DOHH2 (cell line): Measurements from ENCODE around the gene ARL15.

Experiments used
- H3F3A ChIP-seq: fragments of 200-600 bp; sonication (generic), shearing (Covaris generic); 2 replicates; pipeline ENCODE4 v1.6.0; 2016; ENCODE audit warnings: antibody characterized with exemption, mild to moderate bottlenecking; ENCODE audit not compliant: control insufficient read depth, insufficient read depth
- H3K27ac ChIP-seq: fragments of 200-600 bp; sonication (generic); 2 replicates; pipeline ENCODE4 v1.5.1; 2014; ENCODE audit warnings: low read depth, mild to moderate bottlenecking, low read length, moderate library complexity
- H3K27me3 ChIP-seq: fragments of 200-600 bp; sonication (generic); 2 replicates; pipeline ENCODE4 v1.6.1; 2014; ENCODE audit warnings: mild to moderate bottlenecking, low read length, mixed read lengths; ENCODE audit not compliant: control insufficient read depth
- H3K36me3 ChIP-seq: fragments of 200-600 bp; sonication (generic); 2 replicates; pipeline ENCODE4 v1.6.1; 2014; ENCODE audit warnings: mild to moderate bottlenecking, low read length, moderate library complexity, mixed read lengths; ENCODE audit not compliant: control insufficient read depth
- H3K4me1 ChIP-seq: fragments of 200-600 bp; sonication (generic); 2 replicates; pipeline ENCODE4 v1.6.1; 2014; ENCODE audit warnings: mild to moderate bottlenecking, low read length, mixed read lengths; ENCODE audit not compliant: control insufficient read depth
- H3K4me2 ChIP-seq: fragments of 200-600 bp; sonication (generic); 2 replicates; pipeline ENCODE4 v1.6.0; 2014; ENCODE audit warnings: mild to moderate bottlenecking, low read length, moderate library complexity
- H3K4me3 ChIP-seq: fragments of 200-600 bp; sonication (generic); 2 replicates; pipeline ENCODE4 v1.5.1; 2014; ENCODE audit warnings: mild to moderate bottlenecking, low read length, mixed read lengths
- H3K79me2 ChIP-seq: fragments of 200-600 bp; sonication (generic); 2 replicates; pipeline ENCODE4 v1.6.1; 2014; ENCODE audit warnings: mild to moderate bottlenecking, low read length, mixed read lengths; ENCODE audit not compliant: control insufficient read depth
- H3K9me2 ChIP-seq: fragments of 200-600 bp; sonication (generic); replicated peaks from 2 replicates; pipeline ENCODE4 v1.6.1; 2014; ENCODE audit warnings: mild to moderate bottlenecking, low read length, mixed read lengths; ENCODE audit not compliant: control insufficient read depth
- H3K9me3 ChIP-seq: fragments of 200-600 bp; sonication (generic); 2 replicates; pipeline ENCODE4 v1.6.1; 2014; ENCODE audit warnings: antibody characterized with exemption, low read length, mixed read lengths; ENCODE audit not compliant: control insufficient read depth, insufficient read depth
- H4K20me1 ChIP-seq: fragments of 200-600 bp; sonication (generic); 2 replicates; pipeline ENCODE4 v1.6.0; 2014; ENCODE audit warnings: low read depth, mild to moderate bottlenecking, antibody characterized with exemption, low read length, moderate library complexity; ENCODE audit not compliant: control insufficient read depth, insufficient read depth
- EZH2phosphoT487 ChIP-seq: fragments of 200-600 bp; sonication (generic); IDR thresholded peaks from 2 replicates; pipeline ENCODE4 v1.6.1; 2017; ENCODE audit warnings: borderline replicate concordance, mild to moderate bottlenecking, antibody characterized with exemption, low read length, moderate library complexity, mixed read lengths
- TF ChIP-seq, protein P1 (sequence below): fragments of 200-600 bp; sonication (generic); IDR thresholded peaks from one replicate; pipeline ENCODE4 v1.5.1; 2014; ENCODE audit warnings: antibody characterized with exemption, mild to moderate bottlenecking, low read depth, low read length; ENCODE audit not compliant: poor library complexity, severe bottlenecking

The ARL15 gene

GRCh38 chr5:53997736-53998627 lies 312.4 kb downstream of the ARL15 start:
- H3K79me2 ChIP-seq: no peaks in the 10 kb centered on the region
- no peak overlapping the region for H3K27ac ChIP-seq

GRCh38 chr5:53996008-53996407 lies 314.4 kb downstream of the ARL15 start:
- Histone ChIP-seq H3K27ac (no peak overlapping the region), H3K36me3 (no peaks in the 10 kb centered on the region), H3K4me1 (no peaks in the 10 kb centered on the region), H3K4me3 (no peak overlapping the region), H3K9me3 (no peaks in the 10 kb centered on the region), H3K9me2 (no peaks in the 10 kb centered on the region), H3K27me3 (no peaks in the 10 kb centered on the region), H4K20me1 (no peaks in the 10 kb centered on the region), H3F3A (no peaks in the 10 kb centered on the region), H3K4me2 (no peak overlapping the region), H3K79me2 (no peaks in the 10 kb centered on the region)
- TF ChIP-seq EZH2phosphoT487: no peak
- TF ChIP-seq, protein P1, sequence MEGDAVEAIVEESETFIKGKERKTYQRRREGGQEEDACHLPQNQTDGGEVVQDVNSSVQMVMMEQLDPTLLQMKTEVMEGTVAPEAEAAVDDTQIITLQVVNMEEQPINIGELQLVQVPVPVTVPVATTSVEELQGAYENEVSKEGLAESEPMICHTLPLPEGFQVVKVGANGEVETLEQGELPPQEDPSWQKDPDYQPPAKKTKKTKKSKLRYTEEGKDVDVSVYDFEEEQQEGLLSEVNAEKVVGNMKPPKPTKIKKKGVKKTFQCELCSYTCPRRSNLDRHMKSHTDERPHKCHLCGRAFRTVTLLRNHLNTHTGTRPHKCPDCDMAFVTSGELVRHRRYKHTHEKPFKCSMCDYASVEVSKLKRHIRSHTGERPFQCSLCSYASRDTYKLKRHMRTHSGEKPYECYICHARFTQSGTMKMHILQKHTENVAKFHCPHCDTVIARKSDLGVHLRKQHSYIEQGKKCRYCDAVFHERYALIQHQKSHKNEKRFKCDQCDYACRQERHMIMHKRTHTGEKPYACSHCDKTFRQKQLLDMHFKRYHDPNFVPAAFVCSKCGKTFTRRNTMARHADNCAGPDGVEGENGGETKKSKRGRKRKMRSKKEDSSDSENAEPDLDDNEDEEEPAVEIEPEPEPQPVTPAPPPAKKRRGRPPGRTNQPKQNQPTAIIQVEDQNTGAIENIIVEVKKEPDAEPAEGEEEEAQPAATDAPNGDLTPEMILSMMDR: no peak

More at GRCh38 chr5:53997736-53998627, 312.4 kb downstream of the ARL15 start:
- Histone ChIP-seq H3K9me2 (no peaks in the 10 kb centered on the region), H3K9me3 (no peaks in the 10 kb centered on the region), H3F3A (no peaks in the 10 kb centered on the region), H4K20me1 (no peaks in the 10 kb centered on the region), H3K36me3 (no peaks in the 10 kb centered on the region), H3K4me1 (no peaks in the 10 kb centered on the region), H3K4me2 (no peak overlapping the region), H3K27me3 (no peaks in the 10 kb centered on the region), H3K4me3 (no peak overlapping the region)
- no peak for TF ChIP-seq EZH2phosphoT487
- TF ChIP-seq, protein P1: no peak

- H4K20me1 ChIP-seq: no peaks in the 10 kb centered on the region
- no peak overlapping the region for H3K4me3 ChIP-seq
- no peaks in the 10 kb centered on the region for H3K9me2 ChIP-seq
- H3K27me3 ChIP-seq: no peaks in the 10 kb centered on the region
- H3K79me2 ChIP-seq: no peaks in the 10 kb centered on the region
- H3K36me3 ChIP-seq: no peaks in the 10 kb centered on the region
- no peaks in the 10 kb centered on the region for H3F3A ChIP-seq
- no peak overlapping the region for H3K27ac ChIP-seq
- no peak overlapping the region for H3K4me2 ChIP-seq
- no peaks in the 10 kb centered on the region for H3K9me3 ChIP-seq
- H3K4me1 ChIP-seq: no peaks in the 10 kb centered on the region
- no peak for TF ChIP-seq EZH2phosphoT487
- TF ChIP-seq, protein P1: no peak
Measured at GRCh38 chr5:53994148-53994547, 316.2 kb downstream of the ARL15 start.
